ENCODE data around the gene TMEM106A. TPM values are rescaled to one million over a fixed set of nuclear protein-coding genes. Genes with fewer than 3 reads are reported as not detected.
"Not testable (repeated sequence)": the region's sequence is repeated elsewhere in the genome, so short reads cannot be mapped to it uniquely, and the experiment has no call there.

Gene TMEM106A
- total RNA-seq: 4.1 TPM
- long read RNA-seq, partial matches to known transcripts: 1 of 1 reads
- long read RNA-seq, other reads (novel, unspliced or antisense): 0 of 1 reads

GRCh38 chr17:43211480-43212402 lies at the start of gene TMEM106A:
Gene TMEM106A (plus strand): TSS chr17:43211875. CDS start chr17:43213042, 1,167 bp downstream.
- DNase-seq (ENCODE audit: missing footprints) (peak; percentile 90), ATAC-seq (peak; percentile 86)
- intact Hi-C loops (cut with DNase I): loop anchor here (10.0 kb wide), 1 partner anchor 103 kb away; no protein-coding TSS in a partner anchor

GRCh38 chr17:43165971-43166370 lies 45.7 kb upstream of the TMEM106A start:
- intact Hi-C loops (cut with DNase I); ATAC-seq; DNase-seq (ENCODE audit: missing footprints): not testable (repeated sequence)

GRCh38 chr17:43169561-43170139 lies 42.0 kb upstream of the TMEM106A start:
- DNase-seq (ENCODE audit: missing footprints) (peak; percentile 79), ATAC-seq (peak; percentile 19)
- intact Hi-C loops (cut with DNase I): loop anchor here (1.0 to 2.0 kb wide), 2 partner anchors 44 to 145 kb away; partner anchors contain the start of genes BRCA1 and RND2

- ATAC-seq (peak; percentile 89), DNase-seq (ENCODE audit: missing footprints) (peak; percentile 94)
- intact Hi-C loops (cut with DNase I): loop anchor here (1.0 to 2.0 kb wide), 2 partner anchors 45 to 145 kb away; partner anchors contain the start of genes BRCA1 and RND2
Observed at GRCh38 chr17:43170140-43170765, 41.4 kb upstream of the TMEM106A start.

- peak; percentile 92 for ATAC-seq
- intact Hi-C loops (cut with DNase I): loop anchor here (1.0 to 2.0 kb wide), 2 partner anchors 46 to 146 kb away; partner anchors contain the start of genes BRCA1 and RND2
- peak; percentile 94 for DNase-seq (ENCODE audit: missing footprints)
Observed at GRCh38 chr17:43170766-43171585, 40.7 kb upstream of the TMEM106A start, which contains the start of gene NBR1. Gene NBR1 (plus strand): TSS chr17:43171214. CDS start chr17:43175800, 4,586 bp downstream.

GRCh38 chr17:43171586-43172487 lies 39.8 kb upstream of the TMEM106A start:
- DNase-seq (ENCODE audit: missing footprints) (peak; percentile 66), ATAC-seq (no peak)
- intact Hi-C loops (cut with DNase I): loop anchor here (2.0 kb wide), 1 partner anchor 147 kb away; the partner anchor contains the start of gene RND2

GRCh38 chr17:43175213-43176118 lies 36.2 kb upstream of the TMEM106A start:
- intact Hi-C loops (cut with DNase I): no loop called here
- ATAC-seq (no peak), DNase-seq (ENCODE audit: missing footprints) (no peak)

GRCh38 chr17:43176119-43176570 lies 35.5 kb upstream of the TMEM106A start:
- intact Hi-C loops (cut with DNase I): no loop called here
- no peak for DNase-seq (ENCODE audit: missing footprints)
- ATAC-seq: no peak

GRCh38 chr17:43183921-43184320 lies 27.8 kb upstream of the TMEM106A start:
- ATAC-seq: no peak

GRCh38 chr17:43186656-43187055 lies 25.0 kb upstream of the TMEM106A start:
- ATAC-seq; intact Hi-C loops (cut with DNase I); DNase-seq (ENCODE audit: missing footprints): not testable (repeated sequence)

More at GRCh38 chr17:43183921-43184320, 27.8 kb upstream of the TMEM106A start:
- DNase-seq (ENCODE audit: missing footprints): no peak
- intact Hi-C loops (cut with DNase I): no loop called here

GRCh38 chr17:43193251-43193650 lies 18.4 kb upstream of the TMEM106A start:
- intact Hi-C loops (cut with DNase I): no loop called here
- ATAC-seq: no peak
- DNase-seq (ENCODE audit: missing footprints): no peak

- ATAC-seq: no peak
- no peak for DNase-seq (ENCODE audit: missing footprints)
- intact Hi-C loops (cut with DNase I): no loop called here
Observed at GRCh38 chr17:43199633-43200032, 12.0 kb upstream of the TMEM106A start.

GRCh38 chr17:43200127-43200526 lies 11.5 kb upstream of the TMEM106A start:
- DNase-seq (ENCODE audit: missing footprints): no peak
- ATAC-seq: no peak
- intact Hi-C loops (cut with DNase I): no loop called here

GRCh38 chr17:43203013-43203412 lies 8.7 kb upstream of the TMEM106A start:
- DNase-seq (ENCODE audit: missing footprints); intact Hi-C loops (cut with DNase I); ATAC-seq: not testable (repeated sequence)

- intact Hi-C loops (cut with DNase I): loop anchor here (10.0 kb wide), 1 partner anchor 104 kb away; no protein-coding TSS in a partner anchor
- no peak for DNase-seq (ENCODE audit: missing footprints)
Observed at GRCh38 chr17:43210576-43210975, 1.1 kb upstream of the TMEM106A start.

GRCh38 chr17:43211123-43211479 lies 574 bp upstream of the TMEM106A start:
- ATAC-seq (no peak), DNase-seq (ENCODE audit: missing footprints) (no peak)
- intact Hi-C loops (cut with DNase I): loop anchor here (10.0 kb wide), 1 partner anchor 104 kb away; no protein-coding TSS in a partner anchor

More at GRCh38 chr17:43210576-43210975, 1.1 kb upstream of the TMEM106A start:
- ATAC-seq: no peak

Measured in Right ventricle myocardium inferior (tissue), 1 donor.